DMS 273 treated with DMSO at 0.1 percent for 48 hours (cell line): ENCODE measurements around the gene TMEM179.
"Not testable (repeated sequence)": the region's sequence is repeated elsewhere in the genome, so short reads cannot be mapped to it uniquely, and the experiment has no call there.

ENCODE experiments used
- DNase-seq: peaks from one replicate; lab custom pipeline; 2025; lab: John Stamatoyannopoulos, UW

The TMEM179 gene

DNA sequence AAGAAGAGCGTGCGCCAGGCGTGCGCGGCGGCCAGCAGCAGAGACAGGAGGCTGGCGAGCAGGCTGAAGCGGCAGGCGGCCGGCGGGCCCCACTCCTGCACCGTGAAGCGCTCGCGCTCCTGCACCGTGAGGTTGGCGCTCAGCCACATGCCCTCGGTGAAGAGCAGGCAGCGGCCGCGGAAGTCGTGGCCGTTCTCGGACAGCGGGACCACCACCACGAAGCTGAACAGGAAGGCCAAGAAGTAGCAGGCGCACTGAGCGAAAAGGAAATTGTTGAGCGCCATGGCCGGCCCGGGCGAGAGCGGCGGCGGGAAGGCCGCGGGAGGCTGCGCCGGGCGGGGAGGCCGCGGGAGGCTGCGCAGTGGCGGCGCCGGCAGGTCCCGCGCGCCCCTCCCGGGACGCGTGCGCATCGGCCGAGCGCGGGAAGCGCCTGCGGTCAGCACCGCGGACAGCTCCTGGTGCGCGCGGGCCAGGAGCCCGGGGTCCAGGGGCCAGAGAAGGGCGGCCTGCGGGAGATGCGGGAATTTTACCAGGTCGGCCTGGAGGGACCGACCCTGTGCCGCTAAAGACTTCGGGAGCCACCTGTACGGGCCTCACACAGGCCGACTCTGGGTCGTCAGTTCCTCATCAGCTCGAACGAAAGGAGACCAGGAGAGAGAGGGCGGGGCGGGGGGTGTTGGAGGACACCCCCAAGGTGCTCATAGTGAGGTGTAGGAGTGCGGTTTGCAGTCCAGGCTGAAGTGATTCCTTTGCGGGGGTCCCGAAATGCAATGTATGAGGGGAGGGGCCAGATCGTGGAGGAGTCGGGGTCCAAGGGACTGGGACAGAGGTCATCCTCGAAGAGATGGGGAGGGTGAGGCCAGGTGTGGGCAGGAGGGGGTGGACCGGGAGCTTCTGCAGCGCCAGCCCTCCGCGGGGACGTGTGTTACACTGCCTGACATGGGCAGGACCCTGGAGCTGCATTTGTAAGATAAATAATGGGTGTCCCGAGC lies at the start of gene TMEM179:
TSS of gene TMEM179 (minus strand) at position 315 of the 992 bp plus-strand sequence. CDS start at position 284, 31 bp downstream.
- no peak for DNase-seq

- DNase-seq, result no peak
Measured at GRCh38 chr14:104654119-104654518, 49.5 kb upstream of the TMEM179 start.

DNA sequence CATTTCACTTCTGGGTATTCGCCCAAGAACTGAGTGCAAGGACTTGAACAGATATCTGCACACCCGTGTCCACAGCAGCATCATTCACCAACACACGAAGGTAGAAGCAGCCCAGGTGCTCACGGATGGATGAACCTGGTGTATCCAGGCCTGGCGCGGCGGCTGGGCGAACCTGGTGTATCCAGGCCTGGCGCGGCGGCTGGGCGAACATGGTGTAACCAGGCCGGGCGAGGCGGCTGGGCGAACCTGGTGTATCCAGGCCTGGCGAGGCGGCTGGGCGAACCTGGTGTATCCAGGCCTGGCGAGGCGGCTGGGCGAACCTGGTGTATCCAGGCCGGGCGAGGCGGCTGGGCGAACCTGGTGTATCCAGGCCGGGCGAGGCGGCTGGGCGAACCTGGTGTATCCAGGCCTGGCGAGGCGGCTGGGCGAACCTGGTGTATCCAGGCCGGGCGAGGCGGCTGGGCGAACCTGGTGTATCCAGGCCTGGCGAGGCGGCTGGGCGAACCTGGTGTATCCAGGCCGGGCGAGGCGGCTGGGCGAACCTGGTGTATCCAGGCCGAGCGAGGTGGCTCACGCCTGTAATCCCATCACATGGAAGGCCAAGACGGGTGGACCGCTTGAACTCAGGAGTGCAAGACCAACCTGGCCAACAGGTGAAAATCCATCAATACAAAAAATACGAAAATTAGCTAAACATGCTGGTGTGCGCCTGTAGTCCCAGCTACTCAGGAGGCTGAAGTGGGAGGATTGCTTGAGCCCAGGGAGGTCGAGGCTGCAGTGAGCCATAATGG lies 48.8 kb upstream of the TMEM179 start:
- not testable (repeated sequence) for DNase-seq

DNA sequence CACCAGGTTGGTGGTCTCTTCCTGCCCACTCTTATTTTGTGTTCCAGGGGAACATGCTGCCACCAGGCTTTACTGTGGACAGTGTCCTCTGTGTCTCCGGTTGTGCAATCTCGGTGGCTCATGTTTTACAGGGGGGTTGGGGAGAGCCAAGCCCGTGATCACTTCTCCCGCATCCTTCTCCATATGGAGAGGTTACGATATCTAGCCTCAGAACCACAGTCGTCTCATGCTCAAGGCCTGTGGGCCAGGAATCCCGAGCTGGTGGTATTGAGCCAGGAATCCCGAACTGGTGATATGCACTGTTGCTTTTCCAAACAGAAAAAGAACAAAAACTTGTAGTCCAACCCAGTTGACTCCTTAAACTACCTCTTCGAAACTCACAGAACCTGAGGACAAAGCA lies 47.8 kb upstream of the TMEM179 start:
- DNase-seq, result no peak

DNA sequence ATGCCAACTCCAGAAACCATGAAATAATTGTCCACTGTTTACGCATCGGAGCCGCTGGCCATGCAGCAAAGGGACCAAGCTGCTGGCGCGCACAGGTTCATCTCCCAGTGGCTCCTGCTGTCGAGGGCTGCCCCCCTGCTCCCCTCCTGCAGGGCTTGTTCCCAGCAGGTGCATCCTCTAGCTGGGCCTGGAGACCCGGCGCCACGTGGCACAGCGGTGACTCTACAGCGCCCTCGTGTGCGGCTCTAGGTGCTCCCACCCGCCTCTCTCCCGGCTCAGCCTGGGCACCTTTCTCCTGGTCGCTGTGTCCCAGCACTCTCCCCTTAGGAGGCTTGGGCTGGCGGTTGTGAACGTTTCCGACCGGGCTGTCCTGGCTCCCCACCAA lies 47.3 kb upstream of the TMEM179 start:
- no peak for DNase-seq

DNA sequence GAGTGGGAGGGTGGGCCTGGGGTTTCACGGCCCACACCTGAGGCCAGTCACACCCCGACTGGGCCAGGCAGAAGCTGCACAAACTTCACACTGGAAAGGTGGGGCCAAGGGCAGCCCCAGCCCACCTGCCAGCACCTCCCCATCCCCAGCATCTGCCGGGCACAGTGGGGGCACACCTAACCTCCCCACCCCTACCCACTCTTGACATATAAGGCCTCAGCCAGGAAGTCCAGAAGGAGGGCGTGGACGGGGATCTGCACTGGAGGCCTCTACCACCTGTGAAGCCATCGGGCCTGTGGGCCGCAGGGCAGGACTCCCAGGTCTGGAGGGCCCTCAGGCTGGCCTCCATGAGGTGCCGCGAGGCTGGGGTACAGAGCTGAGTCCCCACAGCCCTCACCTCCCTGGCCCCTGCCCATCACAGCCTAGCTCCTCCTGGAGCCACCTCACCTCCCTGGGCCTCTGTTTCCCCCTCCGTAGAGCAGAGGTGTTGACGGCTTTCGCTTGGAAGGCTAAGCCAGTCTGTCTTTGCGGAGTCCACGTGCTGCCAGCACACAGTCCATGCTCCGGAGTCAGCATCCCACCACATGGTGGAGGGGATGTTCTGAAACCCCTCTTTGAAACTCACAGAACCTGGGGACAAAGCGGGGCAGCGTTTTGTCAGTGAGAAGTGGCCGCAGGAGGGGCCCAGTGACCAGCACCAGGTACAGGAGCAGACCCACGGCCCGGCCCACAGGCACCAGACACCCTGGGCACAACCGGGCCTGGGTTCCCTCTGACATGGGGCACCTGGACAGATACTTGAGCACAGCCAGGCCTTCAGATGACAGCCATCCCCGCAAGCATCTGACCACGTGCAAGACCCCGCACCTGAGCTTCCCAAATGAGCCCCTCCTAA lies 46.7 kb upstream of the TMEM179 start:
- DNase-seq, result no peak

GRCh38 chr14:104650057-104650980 lies 45.7 kb upstream of the TMEM179 start:
- no peak for DNase-seq

GRCh38 chr14:104647467-104648043 lies 43.0 kb upstream of the TMEM179 start:
- no peak for DNase-seq

DNA sequence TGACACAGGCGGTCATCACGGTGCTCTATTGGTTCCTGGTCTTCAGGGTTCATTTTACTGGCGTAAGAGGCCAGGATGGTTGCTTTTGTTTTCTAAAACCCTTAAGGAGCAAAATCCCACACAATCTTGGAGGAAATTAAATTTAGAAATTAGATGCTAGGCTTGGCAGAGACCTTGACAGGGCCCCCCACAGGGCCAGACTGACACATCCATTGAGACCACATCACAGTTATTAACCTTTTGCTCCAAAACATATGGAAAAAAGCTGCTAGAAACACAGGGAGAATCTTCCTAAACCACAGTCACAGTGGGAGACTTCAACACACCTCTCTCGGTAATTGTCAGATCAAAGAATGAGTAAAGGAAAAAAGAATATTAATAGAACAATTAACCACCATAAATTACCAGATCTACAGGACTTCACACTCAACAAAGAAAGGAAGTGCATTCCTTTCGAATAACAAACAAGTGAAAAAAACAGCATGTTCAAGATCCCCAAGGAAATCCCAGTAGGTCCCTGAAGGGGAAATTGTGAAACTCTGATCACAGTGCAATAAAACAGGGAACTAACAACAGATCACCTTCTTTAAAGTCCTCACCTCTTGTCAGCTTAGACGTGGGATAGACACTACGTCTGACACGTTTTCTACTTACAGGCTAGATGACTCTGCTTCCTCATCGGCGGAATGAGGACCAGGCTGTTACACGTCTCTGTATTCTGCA lies 40.2 kb upstream of the TMEM179 start:
- no peak for DNase-seq

GRCh38 chr14:104644091-104644635 lies 39.6 kb upstream of the TMEM179 start:
- no peak for DNase-seq

- no peak for DNase-seq
Measured at GRCh38 chr14:104643306-104643705, 38.7 kb upstream of the TMEM179 start.

GRCh38 chr14:104642540-104642868 lies 37.9 kb upstream of the TMEM179 start:
- no peak for DNase-seq

DNA sequence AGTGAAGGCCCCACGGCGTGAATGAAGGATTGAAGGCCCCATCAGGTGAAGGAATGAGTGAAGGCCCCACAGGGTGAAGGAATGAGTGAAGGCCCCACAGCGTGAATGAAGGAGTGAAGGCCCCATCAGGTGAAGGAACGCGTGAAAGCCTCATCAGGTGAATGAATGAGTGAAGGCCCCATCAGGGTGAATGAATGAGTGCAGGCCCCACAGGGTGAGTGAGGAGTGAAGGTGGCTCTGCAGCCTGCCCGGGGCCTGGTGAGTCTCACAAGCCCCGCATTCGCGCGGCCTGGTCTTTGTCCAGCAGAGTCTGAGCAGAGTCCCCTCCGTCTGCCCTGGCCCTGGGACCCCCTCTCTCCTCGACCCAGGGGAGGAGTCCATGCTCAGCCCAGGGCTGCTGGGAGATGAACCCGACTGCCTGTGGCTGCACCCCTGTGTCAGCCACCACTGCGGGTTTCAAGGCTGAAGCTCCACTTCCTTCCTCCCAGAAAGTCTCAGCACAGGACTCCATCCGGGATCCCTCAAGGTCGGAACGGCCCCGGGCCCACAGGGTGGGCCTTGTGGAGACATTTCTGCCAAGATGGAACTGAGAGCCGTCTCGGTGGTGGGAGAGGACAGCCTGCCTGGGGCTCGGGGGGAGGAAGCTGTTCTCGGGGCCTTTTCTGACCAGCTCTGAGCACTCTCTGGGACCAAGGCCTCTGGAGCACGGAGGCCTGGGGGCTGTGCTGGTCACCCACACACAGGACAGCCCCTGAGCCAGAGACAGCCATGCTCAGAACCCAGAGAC lies 37.4 kb upstream of the TMEM179 start:
- no peak for DNase-seq

DNA sequence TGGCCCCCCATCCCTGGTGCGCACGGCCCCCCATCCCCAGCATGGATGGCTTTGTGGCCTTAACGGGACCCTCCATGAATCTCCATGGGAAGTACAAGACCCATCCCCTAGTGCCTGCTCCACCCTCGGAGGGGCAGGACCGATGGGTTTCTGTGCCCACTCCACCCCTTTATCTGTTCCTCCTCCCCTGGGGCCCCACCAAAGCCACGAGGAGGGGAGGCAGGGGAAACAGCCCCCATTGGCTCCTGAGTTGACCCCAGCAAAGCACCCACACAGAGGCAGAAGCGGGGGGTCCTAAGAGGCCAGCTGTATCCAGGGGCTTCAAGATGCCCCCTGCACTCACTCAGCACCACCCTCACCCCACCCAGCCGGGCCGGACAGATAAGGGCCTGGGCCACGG lies 36.1 kb upstream of the TMEM179 start:
- no peak for DNase-seq

DNA sequence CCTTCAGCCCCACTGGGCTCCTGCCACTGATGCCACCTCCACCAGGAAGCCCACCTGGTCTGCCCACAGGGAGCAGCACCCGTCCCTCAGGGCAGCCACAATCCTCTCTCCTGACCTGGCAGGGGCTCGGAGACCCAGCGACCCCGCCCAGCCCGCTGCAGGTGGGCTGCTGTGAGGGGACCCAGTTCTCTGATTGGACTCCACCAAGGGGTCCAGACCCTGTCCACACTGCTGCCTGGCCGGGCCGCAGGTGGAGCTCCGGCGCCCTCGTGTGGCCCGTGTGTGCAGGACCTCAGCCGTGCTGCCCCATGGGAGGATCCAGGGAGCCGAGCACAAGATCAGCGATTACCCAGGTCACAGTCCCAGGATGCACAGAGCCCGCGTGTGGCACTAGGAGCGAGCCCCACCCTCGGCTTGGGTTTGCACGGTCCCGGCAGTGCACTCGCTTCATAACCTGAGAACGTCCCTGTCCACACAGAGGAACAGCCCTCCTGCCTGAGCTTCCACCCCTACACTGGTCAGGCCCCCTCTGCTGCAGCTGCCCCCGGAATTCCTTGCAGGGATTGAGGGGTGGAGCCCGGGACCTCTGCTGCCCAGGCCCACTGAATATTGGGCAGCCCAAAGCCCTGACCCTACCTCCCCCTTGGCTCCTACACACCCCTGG lies 35.4 kb upstream of the TMEM179 start:
- DNase-seq, result peak; percentile 16

DNA sequence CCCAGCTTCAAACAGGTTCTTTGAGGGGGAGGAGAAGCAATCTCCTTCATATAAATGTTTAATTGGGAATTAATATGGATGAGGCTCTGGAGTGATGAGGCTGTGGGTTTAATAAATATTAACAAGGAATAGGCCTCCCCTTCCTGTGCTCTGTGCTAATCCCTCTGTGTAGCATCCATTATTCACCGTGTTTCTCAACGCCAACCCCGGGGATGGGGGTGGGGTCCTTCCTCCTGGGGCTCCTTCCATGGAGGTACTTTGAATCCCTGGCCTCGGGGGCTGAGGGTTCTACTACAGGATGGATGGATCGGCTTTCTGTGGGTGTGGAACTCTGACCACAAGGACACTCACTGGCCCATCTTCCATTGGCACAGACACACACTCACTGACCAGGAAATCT lies 34.9 kb upstream of the TMEM179 start:
- DNase-seq, result no peak

DNA sequence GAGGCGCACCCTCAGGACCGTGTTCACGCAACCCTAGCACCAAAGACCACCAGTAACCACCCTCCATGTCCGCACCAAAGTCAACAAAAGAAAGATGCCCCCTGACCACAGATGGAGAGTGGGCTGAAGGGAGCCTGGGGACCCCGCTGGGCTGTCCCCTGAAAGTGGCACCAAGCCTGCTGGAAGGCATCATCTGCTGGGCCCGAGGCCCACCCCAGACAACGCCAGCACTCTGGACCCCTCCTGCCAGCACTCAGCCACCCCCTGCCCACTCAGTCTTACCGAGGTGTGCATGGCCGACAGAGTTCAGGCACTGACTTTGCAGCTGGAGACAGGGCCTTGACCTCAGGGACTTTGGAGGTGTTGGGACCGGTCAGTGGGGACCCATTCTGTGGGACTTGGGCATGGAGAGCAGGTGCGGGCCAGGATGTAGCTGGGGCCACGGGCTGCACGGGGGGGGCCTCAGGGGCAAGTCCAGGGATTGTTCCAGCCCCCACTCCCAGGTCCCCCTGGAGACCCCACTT lies 34.4 kb upstream of the TMEM179 start:
- no peak for DNase-seq

GRCh38 chr14:104638190-104638589 lies 33.6 kb upstream of the TMEM179 start:
- DNase-seq, result no peak
